PFSK-1 (cell line): ENCODE results near the gene CCDC198. TPM values are rescaled to one million over a fixed set of nuclear protein-coding genes. Genes with fewer than 3 reads are reported as not detected.

Source experiments
- FOXP2 ChIP-seq: optimal IDR thresholded peaks from 2 replicates; pipeline ENCODE3; 2011; ENCODE audit warnings: borderline replicate concordance, control low read depth, inconsistent platforms; ENCODE audit not compliant: insufficient read depth; ENCODE audit errors: extremely low read length, extremely low read depth
- POLR2AphosphoS5 ChIP-seq: IDR thresholded peaks from 2 replicates; pipeline ENCODE4 v1.6.1; 2012; ENCODE audit warnings: low read depth, mild to moderate bottlenecking, control low read depth, low read length, moderate library complexity
- REST ChIP-seq, 2 experiments: IDR thresholded peaks; 2 replicates each; pipeline versions ENCODE4 v1.6.1 to v1.8.0; 2011 to 2012; ENCODE audit warnings: low read depth in 2 of 2, low read length in 2 of 2, control low read depth in 1 of 2, inconsistent platforms in 1 of 2, mild to moderate bottlenecking in 1 of 2, moderate library complexity in 1 of 2; ENCODE audit not compliant: insufficient read depth in 1 of 2
- SIN3A ChIP-seq: IDR thresholded peaks from 2 replicates; pipeline ENCODE4 v1.6.1; 2012; ENCODE audit warnings: mild to moderate bottlenecking, low read length, moderate library complexity, borderline replicate concordance; ENCODE audit not compliant: insufficient read depth
- TAF1 ChIP-seq: IDR thresholded peaks from 2 replicates; pipeline ENCODE4 v1.6.1; 2012; ENCODE audit warnings: low read length, control low read depth, borderline replicate concordance; ENCODE audit not compliant: insufficient read depth
- polyA plus RNA-seq: library from polyadenylated mRNA; unstranded; fragments of >200 nt; gene quantifications from one replicate; pipeline ENCODE4 v1.2.1, GENCODE V29; 2012; ENCODE audit warnings: low read depth, missing spikeins; ENCODE audit not compliant: insufficient read length

CCDC198 gene
- not detected for polyA plus RNA-seq

- no peak for TF ChIP-seq REST (IDR thresholded peaks at IDR 0.05; ENCODE audit: insufficient read depth in 1 of 2, low read depth in 2 of 2, low read length in 2 of 2)
- TF ChIP-seq FOXP2 = no peak
- TF ChIP-seq TAF1 = no peak
- no peak for TF ChIP-seq SIN3A
- no peak for TF ChIP-seq POLR2AphosphoS5
Measured at GRCh38 chr14:57493467-57494181, at the start of gene CCDC198. Gene CCDC198 (minus strand): TSS chr14:57493857. CDS start chr14:57493715, 142 bp downstream.

- TF ChIP-seq SIN3A (no peak), FOXP2 (no peak), REST (IDR thresholded peaks at IDR 0.05; ENCODE audit: insufficient read depth in 1 of 2, low read depth in 2 of 2, low read length in 2 of 2) (no peak), POLR2AphosphoS5 (no peak), TAF1 (no peak)
Measured at GRCh38 chr14:57533214-57533613, 39.6 kb upstream of the CCDC198 start.

- TF ChIP-seq POLR2AphosphoS5 (no peak), SIN3A (no peak)
Measured at GRCh38 chr14:57530571-57530970, 36.9 kb upstream of the CCDC198 start.

- no peak for TF ChIP-seq POLR2AphosphoS5
Measured at GRCh38 chr14:57526942-57527341, 33.3 kb upstream of the CCDC198 start.

- TF ChIP-seq REST (IDR thresholded peaks at IDR 0.05; ENCODE audit: insufficient read depth in 1 of 2, low read depth in 2 of 2, low read length in 2 of 2) = no peak
- no peak for TF ChIP-seq FOXP2
- TF ChIP-seq POLR2AphosphoS5 = no peak
Measured at GRCh38 chr14:57519043-57519442, 25.4 kb upstream of the CCDC198 start.

GRCh38 chr14:57512220-57512619 is 18.6 kb upstream of the CCDC198 start:
- TF ChIP-seq POLR2AphosphoS5 (no peak), REST (IDR thresholded peaks at IDR 0.05; ENCODE audit: insufficient read depth in 1 of 2, low read depth in 2 of 2, low read length in 2 of 2) (no peak), SIN3A (no peak), FOXP2 (no peak), TAF1 (no peak)
